HG02943 (cell line): ENCODE data around the gene CNTRL.
A peak's percentile ranks its signal among the peaks of the same experiment; 100 is the strongest.

Source experiments
- ATAC-seq: cut with Tn5 transposase; IDR thresholded peaks from one replicate; pipeline ENCODE4 v1.9.1; 2021; ENCODE audit warnings: mild to moderate bottlenecking, low read depth, moderate library complexity; ENCODE audit not compliant: unreplicated experiment

CNTRL gene

DNA sequence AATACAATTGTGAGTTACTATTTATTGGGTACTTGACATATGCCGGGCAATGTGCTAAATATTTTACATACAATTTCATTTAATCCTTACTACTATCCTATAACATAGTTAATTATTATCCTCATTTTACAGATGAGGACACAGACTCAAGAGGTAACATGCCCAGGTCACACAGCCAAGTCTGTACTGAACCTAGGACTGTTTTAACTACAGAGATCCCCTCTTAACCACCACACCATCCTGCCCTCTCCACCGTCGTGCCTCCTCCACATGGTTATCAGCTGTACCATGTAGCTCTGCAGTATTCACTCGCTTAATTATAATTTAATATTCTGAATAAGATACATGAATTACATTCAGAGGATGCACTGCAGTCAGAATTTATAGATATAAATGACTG is 121.6 kb downstream of the CNTRL start:
- no peak for ATAC-seq

DNA sequence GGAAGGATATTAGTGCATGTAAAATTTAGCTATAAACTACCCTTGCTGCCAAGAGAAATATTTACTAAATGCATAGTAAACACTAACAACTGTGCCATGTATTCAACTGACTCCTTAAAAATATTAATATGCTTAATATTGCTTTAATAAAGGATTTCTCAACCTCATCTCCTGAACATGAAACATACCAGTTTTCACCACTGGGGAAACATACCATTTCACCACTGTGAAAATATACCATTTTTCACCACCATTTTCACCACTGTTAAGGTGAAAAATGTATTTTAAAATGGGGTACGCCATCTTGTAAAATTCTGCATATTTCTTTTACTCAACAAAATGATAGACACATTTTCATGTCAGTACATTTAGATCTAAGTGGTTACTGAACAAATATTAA is 122.4 kb downstream of the CNTRL start:
- ATAC-seq = no peak

DNA sequence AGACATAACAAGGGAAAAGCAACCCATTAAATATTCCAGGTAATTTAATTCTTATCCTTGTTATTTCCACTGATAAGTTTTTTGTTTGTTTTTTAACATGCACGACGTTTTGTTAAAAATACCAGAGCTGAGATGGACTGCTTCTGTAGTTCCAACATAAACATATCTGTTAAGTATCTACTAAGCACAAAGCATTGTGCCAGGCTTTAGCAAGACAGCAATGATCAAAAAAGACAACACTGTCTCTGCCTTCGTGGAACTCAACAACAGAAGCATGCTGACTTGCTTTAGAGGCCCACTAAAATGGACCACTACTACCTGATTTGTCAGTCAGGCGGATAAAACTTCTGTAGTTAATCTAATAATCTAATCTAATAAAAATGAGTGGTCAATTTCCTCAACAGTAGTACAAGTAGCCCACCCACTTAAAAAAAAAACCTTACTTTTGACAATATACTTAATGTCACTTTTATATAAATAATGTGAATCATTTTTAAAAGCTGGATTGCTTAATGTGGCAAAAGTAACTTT is 123.8 kb downstream of the CNTRL start:
- no peak for ATAC-seq

DNA sequence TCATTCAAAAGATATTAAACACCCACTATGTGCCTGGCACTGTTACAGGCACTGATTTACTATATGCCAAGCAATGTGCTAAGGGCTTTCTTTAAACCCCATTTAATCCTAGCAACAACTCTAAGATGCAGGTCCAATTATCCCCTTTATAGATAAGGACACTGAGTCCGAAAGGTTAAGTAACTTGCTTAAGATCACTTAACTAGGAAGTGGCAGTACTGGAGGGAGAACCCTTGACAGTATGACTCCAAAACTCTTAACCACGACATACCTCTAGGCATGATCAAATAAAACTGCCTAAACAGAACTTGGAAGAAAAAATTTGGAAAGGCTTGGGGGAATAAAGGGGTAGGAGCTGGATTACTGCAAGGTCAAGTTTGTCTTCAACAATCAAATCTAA is 125.2 kb downstream of the CNTRL start:
- ATAC-seq = no peak

DNA sequence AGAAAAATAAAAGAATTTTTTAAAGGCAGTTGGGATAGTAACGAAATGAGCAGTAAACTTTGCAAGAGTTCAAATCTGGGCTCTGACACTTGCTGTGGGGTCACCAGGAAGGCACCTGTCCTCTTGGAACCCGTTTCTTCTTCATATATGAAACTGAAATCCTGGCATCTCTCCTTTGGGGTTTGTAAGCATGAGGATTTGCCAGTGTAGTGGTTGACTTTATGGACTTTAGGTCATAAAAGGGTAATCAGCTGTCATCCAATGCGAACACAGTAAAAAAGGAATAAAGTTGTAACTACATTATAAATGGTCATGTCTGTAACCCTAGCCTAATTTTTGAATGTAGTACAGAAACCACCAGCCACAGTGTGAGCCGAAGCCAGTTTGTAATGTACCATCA is 125.6 kb downstream of the CNTRL start:
- no peak for ATAC-seq

DNA sequence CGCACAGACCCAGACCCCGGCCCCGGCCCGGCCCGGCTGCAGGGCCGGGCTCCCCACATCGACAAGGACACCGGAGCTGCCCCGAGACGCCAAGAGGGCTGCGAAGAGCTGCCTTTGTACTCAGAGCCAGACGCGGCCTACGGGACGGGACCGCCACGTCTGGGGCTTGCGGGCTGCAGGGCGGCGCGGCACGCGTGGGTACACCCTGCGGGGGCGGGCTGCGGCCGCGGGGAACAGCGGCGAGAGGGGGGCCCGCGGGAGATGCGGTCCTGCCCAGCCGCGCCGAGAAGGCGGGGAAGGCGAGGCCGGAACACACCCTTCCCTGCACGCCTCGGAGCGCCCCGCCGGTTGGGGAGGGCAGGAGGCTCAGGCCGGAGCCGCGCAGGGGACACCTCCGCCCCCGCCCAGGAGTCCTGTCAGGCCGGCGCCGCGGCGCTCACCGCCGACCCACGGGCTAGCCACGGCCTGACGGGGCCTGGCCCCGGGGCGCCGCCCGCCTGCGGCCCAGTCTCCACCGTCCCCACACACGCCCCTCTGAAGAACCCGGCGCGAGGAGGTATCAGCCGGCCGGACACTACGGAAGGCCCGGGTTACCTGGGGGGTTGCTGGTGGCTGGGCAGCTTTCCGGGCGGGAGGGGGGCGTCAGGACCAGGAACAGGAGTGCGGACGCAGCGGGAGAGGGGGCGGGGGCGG is 126.4 kb downstream of the CNTRL start:
- peak; percentile 20 for ATAC-seq

DNA sequence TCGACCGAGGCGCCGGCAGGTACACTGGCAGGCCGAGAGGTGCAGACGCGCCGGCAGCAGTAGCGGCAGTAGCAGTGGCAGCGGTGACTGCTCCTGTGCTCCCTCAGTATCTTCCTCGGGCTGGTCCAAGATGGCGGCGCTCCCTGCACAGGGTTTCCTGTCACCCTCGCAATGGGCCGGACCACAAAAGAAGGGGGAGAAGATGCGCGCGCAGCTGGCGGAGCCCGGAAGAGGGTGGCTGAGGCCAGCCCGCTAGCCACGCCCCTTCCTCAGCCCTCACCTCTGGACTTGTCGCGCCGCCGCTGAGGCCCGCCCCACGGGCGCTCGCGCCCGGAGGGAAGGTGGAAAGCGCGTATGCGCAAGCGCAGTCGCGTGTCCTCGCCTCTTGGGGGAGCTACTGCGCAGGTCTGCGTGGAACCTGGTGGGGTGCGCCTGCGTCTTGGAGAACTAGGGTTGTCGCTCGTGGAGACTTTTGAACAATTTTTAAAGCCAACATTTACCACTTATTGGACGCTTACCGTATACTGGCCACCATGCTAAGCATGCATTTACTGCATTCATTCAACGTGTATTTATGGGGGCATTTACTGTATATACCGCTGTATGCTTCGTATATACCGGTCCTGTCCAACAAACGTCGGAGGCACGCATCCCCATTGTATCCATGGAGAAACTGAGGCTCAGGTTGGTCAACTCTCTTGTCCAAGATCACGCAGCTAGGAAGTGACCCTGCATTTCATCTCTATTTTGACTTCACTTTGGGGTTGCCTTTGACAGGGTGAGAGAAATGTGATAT is 127.2 kb downstream of the CNTRL start, which contains the start of gene RAB14:
TSS of gene RAB14 (minus strand) at position 132 of the 796 bp plus-strand sequence. CDS start 8,457 bp downstream, outside the sequence.
- peak; percentile 75 for ATAC-seq

DNA sequence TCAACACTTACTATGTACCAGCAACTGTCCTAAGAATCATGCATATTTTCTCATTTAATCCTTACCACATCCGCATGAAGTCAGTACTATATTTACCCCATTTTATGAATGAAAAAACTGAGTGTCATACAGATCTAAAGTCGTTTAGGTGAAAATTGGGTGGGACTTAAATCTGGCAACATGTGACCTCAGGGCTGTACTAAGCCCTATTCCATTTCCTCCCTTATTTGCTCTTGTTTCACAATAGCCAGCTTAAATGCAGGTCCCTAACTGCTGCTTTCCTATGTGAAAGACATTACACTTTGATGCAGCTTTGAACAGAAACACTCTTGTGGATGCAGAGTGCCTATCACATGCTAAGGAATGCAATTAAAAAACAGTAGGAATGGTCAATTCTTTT is 129.4 kb downstream of the CNTRL start:
- ATAC-seq = no peak

DNA sequence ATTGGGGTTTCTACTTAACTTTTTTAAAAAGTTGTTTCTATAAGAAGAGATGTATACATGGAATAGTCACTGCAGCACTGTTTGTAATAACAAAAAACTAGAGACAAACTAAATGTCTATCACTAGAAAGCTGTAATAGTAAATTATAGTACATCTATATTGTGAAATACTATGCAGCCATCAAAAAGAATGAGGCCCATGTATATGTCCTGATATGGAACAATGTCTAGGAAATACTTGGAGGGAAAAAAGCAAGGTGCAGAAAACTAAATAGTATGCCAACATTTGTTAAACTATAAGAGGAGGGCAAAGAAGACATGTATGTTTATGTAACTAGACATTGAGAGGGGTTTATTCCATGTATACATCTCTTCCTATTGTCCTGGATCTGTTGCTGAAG is 129.9 kb downstream of the CNTRL start:
- ATAC-seq = no peak

DNA sequence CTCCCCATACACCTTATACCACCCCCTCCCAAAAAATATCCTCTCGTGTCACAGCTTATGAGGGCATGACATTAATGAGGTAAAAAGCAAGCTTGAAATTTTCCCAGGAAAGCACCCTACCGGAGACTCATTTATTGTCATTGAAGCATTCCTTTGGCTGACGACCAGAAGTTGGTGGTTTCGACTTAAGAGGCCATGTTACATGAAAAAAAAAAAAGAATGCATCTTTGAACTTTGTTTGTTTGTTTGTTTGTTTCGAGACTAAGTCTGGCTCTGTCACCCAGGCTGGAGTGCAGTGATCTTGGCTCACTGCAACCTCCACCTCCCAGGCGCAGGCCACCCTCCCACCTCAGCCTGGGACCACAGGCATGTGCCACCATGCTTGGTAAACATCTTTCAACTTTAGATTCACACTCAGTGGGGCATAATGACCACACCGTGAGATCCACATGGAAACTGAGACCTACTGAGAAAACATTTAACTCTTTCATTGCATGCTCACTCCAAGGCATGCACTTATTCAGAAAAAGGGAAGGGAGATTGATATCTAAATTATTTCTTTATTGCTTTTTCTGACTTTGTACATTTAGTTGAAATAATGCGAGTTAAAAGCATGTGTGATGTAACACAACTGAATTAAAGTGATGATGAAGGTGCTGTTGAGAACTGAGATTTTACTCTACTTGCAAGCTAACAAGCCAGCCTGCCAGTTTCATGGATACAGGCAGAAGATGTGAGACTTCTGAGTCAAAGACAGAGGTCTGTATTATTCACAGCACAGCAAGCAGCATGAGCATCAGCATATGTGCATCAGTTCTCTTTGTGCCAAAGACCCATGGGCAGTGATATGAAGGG is 132.0 kb downstream of the CNTRL start:
- no peak for ATAC-seq

DNA sequence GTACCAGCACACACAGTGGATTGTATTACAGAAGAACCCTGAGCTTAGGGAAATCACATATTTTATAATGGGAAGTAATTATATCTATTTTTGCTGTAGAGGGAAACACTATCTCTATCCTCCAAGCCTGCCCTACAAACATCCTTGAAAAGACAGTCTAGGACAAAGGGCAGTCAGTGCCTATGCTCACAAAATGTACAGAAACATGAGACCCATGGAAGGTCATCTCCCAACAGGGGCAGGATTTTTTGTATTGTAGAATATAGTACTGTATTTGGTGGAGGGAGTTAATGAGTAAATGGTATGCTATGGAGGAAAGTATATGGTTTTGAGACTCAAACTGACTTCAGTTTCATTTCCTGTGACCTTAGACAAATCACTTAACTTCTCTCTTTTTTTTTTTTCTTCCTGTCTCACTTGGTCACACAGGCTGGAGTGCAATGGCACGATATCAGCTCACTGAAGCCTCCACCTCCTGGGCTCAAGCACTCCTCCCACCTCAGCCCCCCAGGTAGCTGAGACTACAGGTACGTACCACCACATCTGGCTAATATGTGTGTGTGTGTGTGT is 132.7 kb downstream of the CNTRL start:
- peak; percentile 74 for ATAC-seq

DNA sequence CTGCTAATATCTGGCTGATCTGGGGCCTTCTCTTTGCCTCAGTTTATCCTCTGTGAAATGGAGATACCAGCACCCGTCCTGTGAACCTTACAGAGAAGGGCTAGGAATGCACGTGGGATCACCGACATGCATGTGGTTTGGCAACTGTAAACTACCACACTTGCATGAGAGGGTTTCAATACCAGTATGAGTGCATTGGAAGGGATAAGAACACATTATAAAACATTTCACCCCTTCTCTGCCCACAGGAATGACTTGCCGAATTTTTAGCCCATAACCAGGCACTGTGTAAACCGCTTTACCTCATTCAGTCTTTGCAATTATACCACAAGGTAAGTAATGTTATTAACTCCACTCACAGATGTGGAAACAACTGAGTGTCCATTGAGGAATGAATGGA is 135.8 kb downstream of the CNTRL start:
- no peak for ATAC-seq

DNA sequence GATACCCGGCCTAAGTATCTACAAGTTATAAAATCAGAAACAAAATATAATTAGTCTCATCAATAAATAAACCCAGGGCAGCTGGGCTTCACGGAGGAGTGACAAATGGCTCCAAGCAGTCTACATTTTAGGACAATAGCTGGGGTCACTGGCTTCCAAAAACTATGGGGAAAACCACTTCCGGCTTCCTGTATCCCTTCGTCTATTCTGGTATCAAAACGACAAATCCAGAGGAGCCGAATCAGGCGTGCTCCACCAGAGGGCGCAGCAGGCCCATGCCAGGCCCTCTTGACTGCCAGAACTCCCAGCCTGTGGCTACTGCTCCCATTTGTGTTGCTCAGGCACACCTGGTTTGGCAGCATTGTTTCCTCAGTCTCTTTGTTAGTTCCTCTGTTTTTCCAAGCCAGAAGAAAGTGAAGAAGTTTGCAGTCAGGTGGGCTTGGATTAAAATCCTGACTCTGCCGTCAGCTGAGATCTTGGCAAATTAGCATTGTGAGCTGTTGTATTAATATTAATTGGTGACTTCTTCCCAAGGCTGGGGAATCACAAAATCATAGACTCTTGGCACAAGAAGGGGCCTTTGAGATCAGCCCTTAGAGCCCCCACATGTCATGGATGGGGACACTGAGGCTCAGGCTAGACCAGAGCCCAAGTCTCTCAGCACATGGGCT is 138.5 kb downstream of the CNTRL start:
- ATAC-seq = no peak

DNA sequence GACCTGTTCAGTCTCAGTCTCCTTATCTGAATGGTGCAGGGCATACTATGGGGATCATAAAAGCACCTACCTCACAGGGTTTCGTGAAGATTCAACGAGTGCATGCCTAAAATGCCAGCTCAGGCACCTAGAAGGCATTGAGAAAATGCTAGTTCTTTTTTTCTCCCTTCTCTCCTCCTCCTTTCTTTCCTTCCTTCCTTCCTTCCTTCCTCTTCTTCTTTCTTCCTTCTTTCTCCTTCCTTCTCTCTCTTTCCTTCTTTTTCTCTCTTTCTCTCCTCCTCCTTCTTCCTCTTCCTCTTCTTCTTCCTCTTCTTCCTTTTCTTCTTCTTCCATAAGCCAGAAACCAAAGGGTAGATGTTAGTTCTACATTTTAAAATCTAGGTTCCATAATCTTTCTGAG is 139.2 kb downstream of the CNTRL start:
- ATAC-seq = no peak

DNA sequence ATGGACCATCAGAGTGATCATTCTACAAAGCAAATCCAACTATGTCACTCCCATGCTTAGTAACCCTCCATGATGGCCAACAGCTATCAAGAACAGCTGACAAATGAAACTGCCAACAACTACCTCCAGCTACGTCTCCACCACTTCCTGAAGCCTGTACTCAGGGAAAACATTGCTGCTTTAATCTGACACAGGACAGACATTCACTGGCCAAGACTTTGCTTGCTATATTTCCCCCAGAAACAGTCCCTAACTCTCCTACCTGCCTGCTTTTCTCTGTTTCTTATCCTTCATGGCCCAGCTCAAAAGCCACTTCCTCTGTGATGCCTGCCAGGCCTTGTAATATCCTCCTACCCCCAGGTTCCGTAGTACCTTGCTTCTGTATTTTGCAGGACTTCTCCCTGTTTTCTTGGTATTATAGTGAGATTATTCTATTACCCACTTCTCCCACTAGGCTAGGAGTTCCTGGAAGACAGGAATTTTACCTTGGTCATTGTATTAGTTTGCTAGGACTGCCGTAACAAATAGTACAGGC is 141.6 kb downstream of the CNTRL start:
- no peak for ATAC-seq

DNA sequence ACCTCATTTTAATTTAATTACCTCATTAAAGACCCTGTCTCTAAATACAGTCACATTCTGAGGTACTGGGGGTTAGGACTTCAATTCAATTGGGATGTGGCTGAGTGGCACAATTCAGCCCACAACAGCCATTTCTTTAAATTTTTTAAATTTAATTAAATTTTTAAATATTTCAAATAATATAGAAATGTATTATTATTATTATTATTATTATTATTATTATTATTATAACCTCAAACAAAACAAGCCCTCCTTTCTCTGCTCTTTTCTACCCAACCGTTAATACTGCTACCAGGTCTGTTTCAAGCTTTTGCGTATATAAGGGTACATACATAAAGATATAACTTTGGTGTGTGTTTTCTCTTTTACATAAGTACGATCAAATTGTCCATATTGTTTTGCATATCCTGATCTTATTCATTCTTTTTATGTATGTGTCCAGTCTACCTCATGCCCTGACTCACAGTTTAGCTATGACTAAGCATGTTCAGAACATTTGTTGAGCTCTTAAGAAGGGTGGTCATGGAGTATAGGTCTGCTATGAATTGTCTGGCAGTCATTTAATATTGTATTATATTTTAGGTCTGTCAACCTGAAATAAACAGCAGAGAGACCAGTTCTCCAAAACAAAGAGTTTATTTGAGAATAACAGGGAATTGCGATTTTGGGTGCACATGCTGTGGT is 143.0 kb downstream of the CNTRL start:
- ATAC-seq = no peak

DNA sequence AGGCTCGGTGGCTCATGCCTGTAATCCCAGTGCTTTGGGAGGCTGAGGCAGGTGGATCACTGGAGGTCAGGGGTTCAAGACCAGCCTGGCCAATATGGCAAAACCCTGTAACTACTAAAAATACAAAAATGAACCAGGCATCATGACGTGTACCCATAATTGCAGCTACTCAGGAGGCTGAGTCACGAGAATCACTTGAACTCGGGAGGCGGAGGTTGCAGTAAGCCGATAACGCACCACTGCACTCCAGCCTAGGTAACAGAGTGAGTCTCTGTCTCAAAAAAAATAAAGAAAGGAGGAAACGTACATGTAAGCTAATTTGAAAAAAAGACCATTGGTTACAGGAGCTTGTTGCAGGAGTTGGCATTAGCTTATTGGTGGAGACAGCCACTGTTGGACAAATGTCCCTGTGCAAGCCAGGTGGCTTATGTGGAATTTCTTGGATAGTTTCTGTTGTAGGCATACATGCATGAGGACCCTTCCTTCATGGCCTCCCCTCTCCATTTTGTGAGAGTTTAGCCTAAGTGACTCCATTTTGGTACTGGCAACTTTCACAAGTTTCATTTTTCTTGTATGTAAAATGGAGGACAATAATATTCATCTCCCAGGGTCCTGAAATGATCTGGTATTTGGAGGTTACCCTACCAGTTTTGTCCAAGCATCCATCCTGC is 143.7 kb downstream of the CNTRL start:
- ATAC-seq = no peak

DNA sequence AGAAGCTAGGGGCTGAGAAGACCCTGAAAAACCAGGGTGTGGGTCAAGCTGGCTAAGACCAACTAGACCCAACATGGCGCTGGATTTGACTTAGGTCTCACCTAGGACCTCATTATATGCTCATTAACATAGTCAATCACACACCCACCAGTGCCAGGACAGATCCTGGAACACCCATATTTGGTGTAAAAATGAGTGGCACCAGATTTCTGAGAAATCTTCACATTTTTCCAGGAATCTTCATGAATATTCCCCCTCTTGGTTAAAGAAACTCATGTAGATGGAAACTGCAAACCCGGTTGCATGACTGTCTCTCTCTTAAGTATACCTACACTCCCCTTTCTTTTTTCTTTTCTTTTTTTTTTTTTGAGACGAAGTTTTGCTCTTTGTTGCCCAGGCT is 144.8 kb downstream of the CNTRL start:
- no peak for ATAC-seq
